Fibroblast of skin of scalp (primary cell): ENCODE measurements around the gene PTGR1.
"Not testable (repeated sequence)": the region's sequence is repeated elsewhere in the genome, so short reads cannot be mapped to it uniquely, and the experiment has no call there.

Experiments used
- DNase-seq: peaks from one replicate; pipeline ENCODE4 v3.0.0-alpha.2; 2013

Gene PTGR1

GRCh38 chr9:111613436-111614040 is 14.1 kb upstream of the PTGR1 start:
- DNase-seq: no peak

DNA sequence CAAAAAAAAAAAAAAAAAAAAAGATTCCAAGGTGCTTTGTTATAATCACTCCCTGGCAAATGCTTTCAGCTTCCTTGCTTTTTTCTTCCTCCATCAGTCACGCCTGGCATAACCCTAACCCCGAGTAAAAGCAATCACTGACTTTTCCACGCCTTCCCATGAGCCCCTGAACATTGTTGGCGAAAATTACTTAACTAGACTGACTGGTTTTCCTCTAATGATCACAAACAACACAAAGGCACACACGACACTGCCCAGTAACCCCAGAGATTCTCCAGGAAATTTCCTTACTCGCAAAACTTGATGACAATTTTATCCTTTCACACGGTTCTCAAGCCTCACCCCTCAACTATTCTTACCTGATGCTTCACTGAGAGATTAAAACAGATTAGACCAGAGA is 11.4 kb upstream of the PTGR1 start:
- DNase-seq: no peak

GRCh38 chr9:111610149-111610548 is 10.7 kb upstream of the PTGR1 start:
- DNase-seq: no peak

DNA sequence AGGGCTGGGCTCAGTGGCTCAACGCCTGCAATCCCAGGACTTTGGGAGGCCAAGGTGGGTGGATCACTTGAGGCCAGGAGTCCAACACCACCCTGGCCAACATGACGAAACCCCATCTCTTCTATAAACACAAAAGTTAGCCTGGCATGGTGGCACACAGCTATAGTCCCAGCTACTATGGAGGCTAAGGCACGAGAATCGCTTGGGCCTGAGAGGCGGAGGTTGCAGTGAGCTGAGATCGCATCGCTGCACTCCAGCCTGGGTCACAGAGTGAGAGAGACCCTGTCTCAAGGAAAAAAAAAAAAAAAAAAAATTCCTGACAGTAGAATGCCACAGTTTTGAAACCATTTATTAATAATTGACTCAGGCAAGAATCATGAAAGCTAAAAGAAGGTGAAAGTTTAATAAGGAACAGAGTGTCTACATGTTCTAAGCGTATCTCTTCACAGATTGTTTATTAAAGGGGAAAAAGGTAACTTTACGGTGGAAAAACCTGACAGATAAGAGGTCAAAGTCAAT is 5.7 kb upstream of the PTGR1 start:
- no peak for DNase-seq

DNA sequence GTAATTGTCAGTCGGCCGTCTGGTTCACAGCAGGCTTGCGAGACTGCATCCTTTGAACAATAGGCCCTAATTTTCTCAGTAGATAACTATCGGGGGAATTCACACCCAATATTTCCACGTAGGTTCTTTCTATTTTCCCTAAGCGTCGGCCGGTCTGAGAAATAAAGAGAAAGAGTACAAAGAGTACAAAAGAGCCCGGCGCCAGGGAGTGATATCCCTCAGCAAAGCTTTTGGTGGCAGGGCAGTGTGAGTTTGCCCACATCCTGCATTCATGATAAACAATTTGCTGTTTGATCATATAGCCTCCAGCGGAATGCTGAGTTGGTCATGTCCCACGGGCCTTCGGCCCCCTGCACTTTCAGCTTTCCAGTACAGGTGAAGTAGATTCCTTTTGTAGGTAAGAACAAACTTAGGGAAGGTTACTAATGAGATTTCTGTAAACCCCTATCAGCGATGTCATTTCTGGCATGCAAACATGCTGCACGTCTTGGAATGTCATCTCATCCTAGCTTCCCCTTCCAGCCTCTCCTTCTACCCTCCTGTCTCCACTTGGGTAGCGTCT is 4.7 kb upstream of the PTGR1 start:
- DNase-seq: no peak

- no peak for DNase-seq
Measured at GRCh38 chr9:111603041-111603440, 3.6 kb upstream of the PTGR1 start.

GRCh38 chr9:111601237-111602018 is 2.0 kb upstream of the PTGR1 start:
- peak; percentile 23 for DNase-seq

- no peak for DNase-seq
Measured at GRCh38 chr9:111599955-111600343, 502 bp upstream of the PTGR1 start.

- peak; percentile 8 for DNase-seq
Measured at GRCh38 chr9:111598733-111599091, 735 bp downstream of the PTGR1 start.

- DNase-seq: peak; percentile 46
Measured at GRCh38 chr9:111597852-111598732, 1.4 kb downstream of the PTGR1 start.

DNA sequence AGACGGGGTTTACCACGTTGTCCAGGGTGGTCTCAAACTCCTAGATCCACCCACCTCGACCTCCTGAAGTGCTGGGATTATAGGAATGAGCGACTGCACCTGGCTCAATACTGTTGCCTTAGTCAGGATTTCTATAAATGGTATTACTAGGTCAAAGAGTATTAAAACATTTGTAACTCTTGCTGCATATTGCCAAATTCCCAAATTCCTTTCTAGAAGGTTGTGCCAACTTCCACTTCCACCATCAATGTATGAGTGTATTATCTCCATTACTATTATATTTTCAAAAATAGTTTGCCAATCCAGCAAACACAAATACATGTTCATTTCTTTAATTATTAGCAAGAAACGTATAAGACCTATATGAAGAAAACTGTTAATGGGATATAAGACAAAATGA is 10.6 kb downstream of the PTGR1 start:
- no peak for DNase-seq

GRCh38 chr9:111586378-111586777 is 13.1 kb downstream of the PTGR1 start:
- no peak for DNase-seq

GRCh38 chr9:111582888-111583287 is 16.6 kb downstream of the PTGR1 start:
- no peak for DNase-seq

DNA sequence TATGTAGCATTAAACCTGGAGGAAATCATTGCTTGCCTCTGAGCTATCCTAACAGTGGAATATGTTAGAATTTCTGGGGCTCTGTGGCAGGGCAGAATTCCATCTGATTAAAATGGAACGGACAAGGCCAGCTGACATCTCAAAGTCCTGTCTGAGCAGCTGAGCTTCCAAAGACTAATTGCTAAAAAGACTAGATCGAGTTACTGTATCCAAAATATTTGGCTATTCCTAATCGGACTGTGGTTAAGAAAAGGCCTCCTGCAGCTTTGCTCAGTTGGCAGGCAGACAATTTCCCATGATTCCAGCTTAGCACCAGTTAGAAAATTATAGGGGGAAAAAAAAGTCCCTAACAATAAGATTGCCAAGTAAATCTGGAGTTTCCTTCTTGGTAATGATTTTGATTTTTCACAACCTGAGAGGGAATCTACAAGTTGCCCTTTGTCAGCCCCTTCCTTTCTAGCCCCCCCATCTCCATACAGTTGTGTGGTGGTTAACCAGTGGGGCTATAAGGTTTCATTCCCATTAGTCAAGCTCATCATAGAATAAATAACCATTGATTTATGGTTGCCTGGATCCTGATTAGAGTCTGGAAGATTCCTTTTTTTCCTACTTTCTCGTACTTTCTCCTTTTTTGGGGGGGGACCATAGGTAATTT is 26.4 kb downstream of the PTGR1 start:
- DNase-seq: peak; percentile 91

DNA sequence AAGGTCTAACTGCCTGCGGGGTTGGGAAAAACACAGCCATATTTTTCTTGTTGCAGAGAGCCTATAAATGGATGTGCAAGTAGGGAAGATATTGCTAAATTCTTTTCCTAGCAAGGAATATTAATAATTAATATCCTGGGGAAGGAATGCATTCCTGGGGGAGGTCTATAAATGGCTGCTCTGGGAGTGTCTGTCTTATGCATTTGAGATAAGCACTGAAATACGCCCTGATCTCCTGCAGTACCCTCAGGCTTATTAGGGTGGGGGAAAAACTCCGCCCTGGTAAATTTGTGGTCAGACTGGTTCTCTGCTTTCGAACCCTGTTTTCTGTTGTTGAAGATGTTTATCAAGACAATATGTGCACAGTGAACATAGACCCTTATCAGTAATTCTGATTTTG is 31.3 kb downstream of the PTGR1 start:
- not testable (repeated sequence) for DNase-seq

DNA sequence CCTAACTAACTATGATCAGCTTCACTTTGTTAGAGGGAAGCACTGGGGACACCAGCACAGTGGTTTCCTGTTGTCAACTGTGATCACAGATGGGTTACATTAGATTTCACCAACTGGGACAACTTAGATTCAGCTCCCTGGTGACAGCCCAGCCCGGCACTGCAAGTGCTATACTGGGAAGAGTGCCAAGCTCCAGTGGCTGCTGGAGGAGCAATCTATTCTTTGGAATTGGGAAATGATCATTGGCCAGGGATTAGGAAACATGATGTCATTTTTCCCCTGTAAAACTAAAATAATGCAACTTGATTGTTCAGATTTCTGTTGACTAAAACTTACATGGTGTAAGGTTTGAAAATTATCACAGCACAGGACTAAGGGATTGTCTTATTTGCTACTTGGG is 33.2 kb downstream of the PTGR1 start:
- DNase-seq: peak; percentile 28

- no peak for DNase-seq
Measured at GRCh38 chr9:111561165-111561719, 38.2 kb downstream of the PTGR1 start.

GRCh38 chr9:111559000-111559610 is 40.3 kb downstream of the PTGR1 start:
- peak; percentile 22 for DNase-seq

GRCh38 chr9:111555425-111555824 is 44.0 kb downstream of the PTGR1 start:
- DNase-seq: not testable (repeated sequence)

GRCh38 chr9:111548623-111549022 is 50.8 kb downstream of the PTGR1 start:
- no peak for DNase-seq

GRCh38 chr9:111542497-111543254 is 56.8 kb downstream of the PTGR1 start:
- DNase-seq: no peak
